Retinal pigment epithelial cell (primary cell): ENCODE measurements around the gene HHIPL1.

Source experiments
- DNase-seq: peaks from one replicate; pipeline ENCODE4 v3.0.0-alpha.2; 2010; ENCODE audit warnings: low read depth
- H3K4me3 ChIP-seq: 2 replicates; pipeline ENCODE4 v1.5.1; 2011; ENCODE audit warnings: mild to moderate bottlenecking, low read length, control low read depth, moderate library complexity
- CTCF ChIP-seq: conservative IDR thresholded peaks from 2 replicates; pipeline ENCODE4 v1.5.1; 2011; ENCODE audit warnings: low read depth, low read length, control low read depth, inconsistent platforms

HHIPL1 gene

GRCh38 chr14:99648027-99648784, 3.3 kb downstream of the HHIPL1 start:
- no peak for TF ChIP-seq CTCF
- H3K4me3 ChIP-seq: no peak overlapping the region
- DNase-seq: no peak

GRCh38 chr14:99649219-99649618, 4.3 kb downstream of the HHIPL1 start:
- DNase-seq: peak; percentile 52
- TF ChIP-seq CTCF: no peak
- H3K4me3 ChIP-seq: no peak overlapping the region

DNA sequence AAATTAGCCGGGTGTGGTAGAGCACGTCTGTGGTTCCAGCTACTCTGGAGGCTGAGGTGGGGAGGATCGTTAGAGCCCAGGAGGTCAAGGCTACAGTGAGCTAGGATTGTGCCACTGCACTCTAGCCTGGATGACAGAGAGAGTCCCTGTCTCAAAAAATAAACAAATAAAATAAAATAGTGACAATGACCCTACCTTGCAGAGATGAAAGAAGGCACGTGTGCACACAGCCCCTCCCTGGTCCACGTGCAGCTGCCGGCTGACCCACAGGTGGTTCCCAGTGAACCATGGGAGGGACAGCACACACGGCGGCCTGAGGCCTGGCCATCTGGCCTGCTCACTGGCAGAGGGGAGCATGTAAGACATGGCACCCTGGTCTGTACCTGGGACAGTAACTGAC, 4.7 kb downstream of the HHIPL1 start:
- no peak overlapping the region for H3K4me3 ChIP-seq
- no peak for TF ChIP-seq CTCF
- no peak for DNase-seq

- TF ChIP-seq CTCF: no peak
- no peak overlapping the region for H3K4me3 ChIP-seq
- no peak for DNase-seq
These were observed 5.3 kb downstream of the HHIPL1 start for GRCh38 chr14:99650189-99650588.

GRCh38 chr14:99651953-99652746, 7.2 kb downstream of the HHIPL1 start:
- TF ChIP-seq CTCF: no peak
- no peak overlapping the region for H3K4me3 ChIP-seq
- no peak for DNase-seq

- peak; percentile 73 for DNase-seq
- no peak overlapping the region for H3K4me3 ChIP-seq
- TF ChIP-seq CTCF: no peak
These were observed 9.5 kb downstream of the HHIPL1 start for GRCh38 chr14:99654235-99654985.
